GM12873 (cell line): ENCODE results near the gene CNGA2.

Experiments
- CTCF ChIP-seq: IDR thresholded peaks from 2 replicates; pipeline ENCODE4 v1.5.1; 2012; ENCODE audit warnings: low read depth, mild to moderate bottlenecking, moderate library complexity, low read length, control low read depth; ENCODE audit not compliant: insufficient read depth; ENCODE audit errors: missing control alignments

Gene CNGA2

GRCh38 chrX:151741606-151742005 is 7.1 kb downstream of the CNGA2 start:
- no peak for TF ChIP-seq CTCF

DNA sequence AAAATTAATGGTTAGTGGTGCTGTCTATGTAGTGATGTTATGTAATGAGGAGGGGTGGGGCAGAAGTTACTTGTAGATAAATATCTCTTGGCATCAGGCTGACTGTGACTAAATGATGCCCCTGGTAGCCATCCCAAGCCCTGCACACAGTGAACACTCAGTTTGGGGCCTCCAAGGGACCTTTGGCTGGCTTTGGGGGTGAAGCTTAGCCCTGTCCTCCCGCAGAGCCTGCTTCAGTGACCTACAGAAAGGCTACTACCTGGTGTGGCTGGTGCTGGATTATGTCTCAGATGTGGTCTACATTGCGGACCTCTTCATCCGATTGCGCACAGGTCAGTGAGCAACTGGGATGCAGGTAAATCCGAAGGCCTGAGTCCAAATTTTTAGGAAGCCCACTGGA is 7.8 kb downstream of the CNGA2 start:
- no peak for TF ChIP-seq CTCF

DNA sequence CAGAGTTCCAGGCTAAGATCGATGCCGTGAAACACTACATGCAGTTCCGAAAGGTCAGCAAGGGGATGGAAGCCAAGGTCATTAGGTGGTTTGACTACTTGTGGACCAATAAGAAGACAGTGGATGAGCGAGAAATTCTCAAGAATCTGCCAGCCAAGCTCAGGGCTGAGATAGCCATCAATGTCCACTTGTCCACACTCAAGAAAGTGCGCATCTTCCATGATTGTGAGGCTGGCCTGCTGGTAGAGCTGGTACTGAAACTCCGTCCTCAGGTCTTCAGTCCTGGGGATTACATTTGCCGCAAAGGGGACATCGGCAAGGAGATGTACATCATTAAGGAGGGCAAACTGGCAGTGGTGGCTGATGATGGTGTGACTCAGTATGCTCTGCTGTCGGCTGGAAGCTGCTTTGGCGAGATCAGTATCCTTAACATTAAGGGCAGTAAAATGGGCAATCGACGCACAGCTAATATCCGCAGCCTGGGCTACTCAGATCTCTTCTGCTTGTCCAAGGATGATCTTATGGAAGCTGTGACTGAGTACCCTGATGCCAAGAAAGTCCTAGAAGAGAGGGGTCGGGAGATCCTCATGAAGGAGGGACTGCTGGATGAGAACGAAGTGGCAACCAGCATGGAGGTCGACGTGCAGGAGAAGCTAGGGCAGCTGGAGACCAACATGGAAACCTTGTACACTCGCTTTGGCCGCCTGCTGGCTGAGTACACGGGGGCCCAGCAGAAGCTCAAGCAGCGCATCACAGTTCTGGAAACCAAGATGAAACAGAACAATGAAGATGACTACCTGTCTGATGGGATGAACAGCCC is 9.3 kb downstream of the CNGA2 start:
- no peak for TF ChIP-seq CTCF

- TF ChIP-seq CTCF: no peak
These were observed 11.1 kb downstream of the CNGA2 start for GRCh38 chrX:151745651-151746050.

DNA sequence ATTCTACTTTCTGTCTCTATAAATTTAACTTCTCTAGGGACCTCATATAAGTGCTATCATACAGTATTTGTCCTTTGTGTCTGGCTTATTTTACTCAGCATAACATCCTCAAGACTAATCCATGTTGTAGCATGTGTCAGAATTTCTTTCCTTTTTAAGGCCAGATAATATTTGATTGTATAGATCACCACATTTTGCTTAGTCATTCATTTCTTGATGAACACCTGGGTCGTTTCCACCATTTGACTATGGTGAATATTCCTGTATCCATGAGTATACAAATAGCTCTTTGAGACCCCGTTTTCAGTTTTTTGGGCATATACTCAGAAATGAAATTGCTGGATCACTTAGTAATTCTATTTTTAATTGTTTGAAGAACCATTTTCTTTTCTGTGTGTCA is 12.0 kb downstream of the CNGA2 start:
- no peak for TF ChIP-seq CTCF

GRCh38 chrX:151750511-151750910 is 16.0 kb downstream of the CNGA2 start:
- TF ChIP-seq CTCF: no peak

- TF ChIP-seq CTCF: no peak
These were observed 18.3 kb downstream of the CNGA2 start for GRCh38 chrX:151752847-151753246.
